SHP77 treated with DMSO at 0.1 percent for 48 hours (cell line): ENCODE measurements around the gene TMPRSS7.
"Not testable (repeated sequence)": the region's sequence is repeated elsewhere in the genome, so short reads cannot be mapped to it uniquely, and the experiment has no call there.

ENCODE experiments used
- DNase-seq: peaks from one replicate; lab custom pipeline; 2025; lab: John Stamatoyannopoulos, UW

TMPRSS7 gene

DNA sequence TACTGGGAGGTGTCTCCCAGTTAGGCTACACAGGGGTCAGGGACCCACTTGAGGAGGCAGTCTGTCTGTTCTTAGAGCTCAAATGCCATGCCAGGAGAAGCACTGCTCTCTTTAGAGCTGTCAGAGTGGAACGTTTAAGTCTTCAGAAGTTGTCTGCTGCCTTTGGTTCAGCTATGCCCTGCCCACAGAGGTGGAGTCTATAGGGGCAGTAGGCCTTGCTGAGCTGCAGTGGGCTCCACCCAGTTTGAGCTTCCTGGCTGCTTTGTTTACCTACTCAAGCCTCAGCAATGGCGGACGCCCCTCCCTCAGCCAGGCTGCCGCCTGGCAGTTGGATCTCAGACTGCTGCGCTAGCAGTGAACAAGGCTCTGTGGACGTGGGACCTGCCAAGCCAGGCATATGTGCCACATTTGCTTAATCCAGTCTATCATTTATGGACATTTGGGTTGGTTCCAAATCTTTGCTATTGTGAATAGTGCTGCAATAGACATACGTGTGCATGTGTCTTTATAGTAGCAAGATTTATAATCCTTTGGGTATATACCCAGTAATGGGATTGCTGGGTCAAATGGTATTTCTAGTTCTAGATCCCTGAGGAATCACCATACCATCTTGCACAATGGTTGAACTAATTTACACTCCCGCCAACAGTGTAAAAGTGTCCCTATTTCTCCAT lies 38.0 kb downstream of the TMPRSS7 start:
- DNase-seq: not testable (repeated sequence)

DNA sequence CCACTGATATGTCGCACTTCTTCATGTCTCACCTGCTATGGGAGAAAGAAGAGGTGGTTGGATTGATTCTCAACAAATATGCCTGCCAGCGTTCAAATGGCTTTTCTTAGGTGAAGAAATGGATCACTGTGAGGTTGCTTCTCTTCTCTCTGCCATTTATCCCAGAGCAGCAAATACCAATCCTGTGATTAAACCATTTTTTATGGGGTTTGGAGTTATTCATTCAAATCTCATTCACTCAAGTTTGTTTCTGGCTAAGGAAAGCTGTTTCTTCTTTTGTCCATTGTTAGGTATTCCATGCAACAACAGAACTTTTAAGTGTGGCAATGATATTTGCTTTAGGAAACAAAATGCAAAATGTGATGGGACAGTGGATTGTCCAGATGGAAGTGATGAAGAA lies 39.5 kb downstream of the TMPRSS7 start:
- DNase-seq: no peak

DNA sequence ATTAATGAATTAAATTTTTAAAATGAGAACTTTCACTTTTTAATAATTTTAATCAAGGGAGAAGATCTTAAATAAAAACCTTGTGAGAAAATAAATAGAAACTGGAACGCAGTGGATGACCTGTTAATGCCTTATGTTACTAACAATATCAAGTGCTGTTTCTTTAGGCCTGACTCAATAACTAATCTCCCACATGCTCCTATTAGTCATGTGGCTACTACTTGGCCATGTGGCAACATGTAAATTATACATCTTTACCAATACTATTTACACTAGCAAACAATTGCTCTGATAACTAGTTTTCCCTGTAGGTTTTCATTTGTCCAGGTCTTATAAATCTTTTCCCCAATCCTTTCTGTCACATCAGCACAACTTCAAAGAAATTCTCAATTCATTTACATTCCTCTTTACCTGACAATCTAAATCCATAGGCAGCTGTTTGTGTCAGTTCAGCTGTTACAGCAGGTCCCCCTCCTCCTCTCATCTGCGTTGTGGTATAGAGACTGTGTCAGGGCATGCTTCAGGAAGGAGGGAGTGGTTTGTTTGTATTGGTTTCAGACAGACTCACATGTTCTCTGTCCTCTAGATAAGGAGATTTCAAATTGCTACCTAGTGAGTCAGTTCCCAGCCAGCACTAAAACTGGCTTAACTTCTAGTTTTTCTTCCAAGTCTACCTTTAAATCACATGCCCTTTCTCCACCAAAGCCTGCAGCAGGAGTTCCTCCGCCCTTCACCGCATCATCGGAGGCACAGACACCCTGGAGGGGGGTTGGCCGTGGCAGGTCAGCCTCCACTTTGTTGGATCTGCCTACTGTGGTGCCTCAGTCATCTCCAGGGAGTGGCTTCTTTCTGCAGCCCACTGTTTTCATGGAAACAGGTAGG lies 40.3 kb downstream of the TMPRSS7 start:
- DNase-seq: peak; percentile 70

DNA sequence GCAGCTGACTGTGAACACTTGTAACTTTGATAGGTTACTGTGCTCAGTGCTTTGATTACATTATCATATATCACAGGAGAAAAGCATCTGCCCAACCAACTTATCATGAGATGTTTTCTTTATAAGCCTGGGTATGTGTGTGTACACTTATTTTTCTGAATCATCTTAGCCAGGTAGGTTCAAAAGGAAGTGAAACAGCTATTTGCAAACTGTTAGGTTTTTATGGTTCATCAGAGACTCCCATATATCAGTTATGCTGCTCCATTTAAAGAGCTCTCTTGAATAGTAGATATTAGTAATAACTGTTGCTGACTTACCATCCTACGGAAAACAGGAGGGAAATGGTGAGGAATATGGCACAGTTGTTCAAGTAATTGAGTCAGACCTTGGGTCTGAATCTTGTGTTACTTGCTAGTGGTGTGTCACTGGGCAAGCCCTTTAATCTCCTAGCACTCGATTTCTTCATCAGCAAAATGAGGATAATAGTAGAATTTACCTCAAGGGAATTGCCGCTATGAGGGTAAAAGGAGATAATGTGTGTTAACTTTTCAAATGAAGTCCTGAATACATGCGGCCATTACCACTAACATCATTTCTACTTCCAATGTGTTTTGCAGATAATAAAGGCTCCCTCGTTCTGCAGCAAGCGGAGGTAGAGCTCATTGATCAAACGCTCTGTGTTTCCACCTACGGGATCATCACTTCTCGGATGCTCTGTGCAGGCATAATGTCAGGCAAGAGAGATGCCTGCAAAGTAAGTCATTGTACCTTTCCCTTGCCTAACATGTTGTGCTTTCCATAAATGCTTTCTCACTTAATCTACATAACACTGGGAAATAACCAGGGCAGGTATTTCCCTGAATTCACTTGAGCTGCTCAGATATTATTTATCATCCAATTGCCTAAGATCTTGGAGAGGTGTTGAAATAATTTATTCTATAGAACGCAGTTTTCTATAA lies 43.9 kb downstream of the TMPRSS7 start:
- DNase-seq: no peak

DNA sequence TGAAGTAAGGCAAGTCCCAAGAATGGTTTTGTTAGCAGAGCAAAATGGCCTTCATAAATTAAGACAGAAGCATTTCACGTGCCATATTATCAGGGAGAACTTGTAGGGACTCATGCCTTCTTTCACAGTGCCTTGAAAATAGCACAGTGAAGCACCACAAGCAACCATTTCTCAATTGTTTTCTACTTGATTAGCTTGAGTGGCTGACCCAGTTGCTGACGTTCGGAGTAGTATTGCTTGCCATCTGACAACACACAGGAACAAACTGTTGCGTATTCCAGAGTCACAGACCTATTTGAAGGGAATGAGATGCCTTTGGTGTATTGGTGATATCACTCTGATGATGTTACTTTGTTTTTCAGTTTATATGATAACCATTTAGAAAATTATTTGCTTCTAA lies 48.7 kb downstream of the TMPRSS7 start:
- no peak for DNase-seq

DNA sequence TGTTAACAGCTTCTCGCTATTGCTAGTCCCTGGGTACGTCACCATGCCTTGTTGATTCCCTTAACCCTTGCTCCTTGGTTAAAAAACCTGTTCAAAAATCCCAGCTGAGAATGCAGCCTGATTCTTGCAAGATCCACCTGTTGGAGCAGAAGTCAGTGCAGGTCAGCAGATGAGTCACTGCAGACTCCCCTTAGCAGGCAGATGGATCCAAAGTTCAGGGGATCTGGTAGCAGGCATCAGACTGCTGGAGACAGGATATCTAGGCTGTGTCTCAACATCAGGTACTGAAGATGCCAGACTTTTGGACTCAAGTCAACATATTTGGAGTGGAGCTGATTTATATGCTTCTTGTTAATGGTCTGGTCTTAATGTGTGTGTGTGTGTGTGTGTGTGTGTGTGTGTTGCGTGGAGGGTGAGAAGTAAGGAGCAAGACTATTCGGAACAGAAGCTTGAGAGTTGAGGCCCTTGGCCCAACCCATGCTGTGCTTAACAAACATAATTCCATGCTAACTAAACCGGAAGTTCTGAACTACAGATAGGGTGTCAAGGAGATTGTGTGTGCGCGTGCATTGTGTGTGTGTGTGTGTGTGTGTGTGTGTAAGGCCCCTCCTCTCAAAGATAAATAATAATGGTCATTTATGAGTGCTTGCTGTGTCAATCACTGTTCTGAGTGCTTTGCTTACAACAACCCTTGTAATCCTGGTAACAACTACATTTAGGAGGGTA lies 50.6 kb downstream of the TMPRSS7 start:
- peak; percentile 29 for DNase-seq

DNA sequence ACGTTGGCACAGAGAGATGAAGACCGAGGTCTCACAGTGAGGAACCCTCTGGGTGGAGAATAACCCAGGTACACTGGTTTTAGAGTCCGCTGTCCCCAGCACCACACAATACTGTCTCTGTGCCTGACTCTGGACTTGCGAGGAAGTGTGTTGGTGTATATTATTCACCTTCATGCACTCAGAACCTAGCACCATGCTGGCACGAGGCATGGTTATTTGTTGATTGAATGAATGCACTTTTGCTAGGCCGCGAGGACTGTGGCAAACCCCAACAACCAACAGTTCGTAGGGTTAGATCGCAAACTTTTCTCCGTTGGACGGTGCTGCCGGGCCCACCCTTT lies 51.2 kb downstream of the TMPRSS7 start:
- DNase-seq: no peak

DNA sequence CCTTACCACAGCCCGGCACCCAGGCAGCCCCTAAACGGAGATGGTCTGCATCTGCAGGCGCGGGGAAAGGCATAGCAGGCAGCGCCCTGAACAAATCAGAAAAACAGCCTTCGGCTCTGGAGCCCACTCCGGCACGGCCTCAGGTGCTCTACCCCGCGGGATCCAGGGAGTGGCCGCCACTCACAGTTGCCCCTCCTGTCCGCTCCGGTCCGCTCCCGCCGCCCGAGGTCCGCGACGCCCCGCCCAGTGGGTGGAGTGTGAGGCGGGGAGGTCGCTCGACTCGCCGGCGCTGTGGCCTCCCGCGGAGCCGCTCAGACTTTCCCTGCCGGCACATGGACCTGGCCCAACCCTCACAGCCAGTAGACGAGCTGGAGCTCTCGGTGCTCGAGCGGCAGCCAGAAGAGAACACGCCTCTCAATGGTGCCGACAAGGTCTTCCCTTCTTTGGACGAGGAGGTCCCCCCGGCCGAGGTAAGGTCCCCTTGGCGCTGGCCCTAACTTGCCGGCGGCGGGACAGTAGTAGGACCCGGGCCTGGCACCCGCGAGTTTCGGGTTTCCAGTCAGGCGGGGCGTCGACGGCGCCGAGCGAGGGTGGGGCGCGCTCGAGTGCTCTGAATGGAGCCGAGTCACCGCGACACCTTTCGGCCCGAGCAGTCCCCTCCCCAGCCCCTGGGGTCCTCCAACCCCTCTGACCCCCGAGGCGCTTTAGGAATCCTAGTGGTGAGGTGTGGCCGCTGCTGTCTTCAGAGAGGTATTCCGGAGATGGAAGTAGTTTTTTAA lies 51.7 kb downstream of the TMPRSS7 start, which contains the start of gene C3orf52:
C3orf52 (plus strand) TSS at position 314 of the 779 bp plus-strand sequence; CDS start at position 333, 19 bp downstream.
- peak; percentile 75 for DNase-seq

DNA sequence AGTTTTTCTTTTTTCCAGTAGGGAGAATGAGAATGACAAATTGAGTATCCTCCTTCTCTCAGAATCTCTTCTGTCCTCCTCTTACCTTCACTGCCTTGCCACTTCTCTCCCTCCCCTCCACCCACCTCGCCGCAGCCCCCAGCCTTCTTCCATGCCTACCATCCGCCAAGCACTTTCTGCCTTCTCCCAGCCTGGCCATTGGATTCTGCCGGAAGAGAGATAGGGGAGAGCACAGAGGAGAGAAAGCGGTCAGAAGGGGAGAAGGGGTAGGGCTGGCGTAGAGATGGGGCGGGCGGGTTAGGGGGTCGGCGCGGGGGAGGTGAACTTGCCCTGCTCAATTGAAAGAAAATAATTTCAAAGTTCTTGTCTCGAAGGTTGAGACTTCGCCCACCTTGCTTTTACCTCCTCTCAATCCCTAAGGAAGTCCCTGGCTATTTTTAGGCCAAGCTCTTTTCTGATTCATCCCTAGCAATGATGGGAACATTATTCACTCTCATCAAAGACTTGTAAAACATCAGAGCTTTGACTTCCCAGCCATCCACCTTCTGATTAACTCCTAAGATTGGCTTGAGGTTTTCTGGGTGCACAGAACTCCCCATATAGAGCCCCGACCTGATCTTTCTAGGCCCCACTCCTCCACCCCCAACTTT lies 52.5 kb downstream of the TMPRSS7 start:
- DNase-seq: no peak

DNA sequence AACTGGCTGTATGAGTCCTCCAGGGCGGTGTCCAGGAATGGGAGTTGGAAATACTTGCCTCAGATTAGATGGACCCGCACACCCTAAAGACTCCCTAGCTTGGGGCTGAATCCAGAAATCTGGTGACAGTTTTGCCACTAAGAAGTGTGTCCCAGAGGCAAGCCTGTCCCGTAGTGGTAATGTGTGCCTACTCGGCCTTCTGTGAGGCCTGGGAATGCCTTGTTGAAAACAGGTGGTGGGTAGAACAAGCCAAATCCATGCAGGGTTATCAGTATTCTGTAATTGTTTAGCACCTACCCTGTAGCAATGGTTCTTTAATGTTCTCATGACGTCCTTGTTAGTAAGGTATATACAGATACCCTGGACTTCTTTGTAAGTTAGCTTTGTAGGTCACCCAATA lies 53.2 kb downstream of the TMPRSS7 start:
- no peak for DNase-seq

DNA sequence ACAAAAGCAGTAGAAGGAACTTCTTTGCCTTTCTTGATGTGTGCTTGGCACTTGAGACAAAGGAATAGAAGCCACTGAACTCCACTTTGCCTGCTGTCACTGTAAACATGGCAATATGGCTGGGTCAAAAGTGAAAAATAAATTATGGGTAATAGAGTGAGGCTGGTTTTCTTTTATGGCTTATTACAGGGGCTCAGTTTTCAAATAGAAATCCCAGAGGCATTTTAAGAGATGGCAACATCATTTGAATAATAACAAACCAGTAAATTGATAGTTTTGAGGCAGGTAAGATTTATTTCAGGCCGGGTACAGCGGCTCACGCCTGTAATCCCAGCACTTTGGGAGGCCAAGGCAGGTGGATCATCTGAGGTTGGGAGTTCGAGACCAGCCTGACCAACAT lies 54.4 kb downstream of the TMPRSS7 start:
- no peak for DNase-seq

DNA sequence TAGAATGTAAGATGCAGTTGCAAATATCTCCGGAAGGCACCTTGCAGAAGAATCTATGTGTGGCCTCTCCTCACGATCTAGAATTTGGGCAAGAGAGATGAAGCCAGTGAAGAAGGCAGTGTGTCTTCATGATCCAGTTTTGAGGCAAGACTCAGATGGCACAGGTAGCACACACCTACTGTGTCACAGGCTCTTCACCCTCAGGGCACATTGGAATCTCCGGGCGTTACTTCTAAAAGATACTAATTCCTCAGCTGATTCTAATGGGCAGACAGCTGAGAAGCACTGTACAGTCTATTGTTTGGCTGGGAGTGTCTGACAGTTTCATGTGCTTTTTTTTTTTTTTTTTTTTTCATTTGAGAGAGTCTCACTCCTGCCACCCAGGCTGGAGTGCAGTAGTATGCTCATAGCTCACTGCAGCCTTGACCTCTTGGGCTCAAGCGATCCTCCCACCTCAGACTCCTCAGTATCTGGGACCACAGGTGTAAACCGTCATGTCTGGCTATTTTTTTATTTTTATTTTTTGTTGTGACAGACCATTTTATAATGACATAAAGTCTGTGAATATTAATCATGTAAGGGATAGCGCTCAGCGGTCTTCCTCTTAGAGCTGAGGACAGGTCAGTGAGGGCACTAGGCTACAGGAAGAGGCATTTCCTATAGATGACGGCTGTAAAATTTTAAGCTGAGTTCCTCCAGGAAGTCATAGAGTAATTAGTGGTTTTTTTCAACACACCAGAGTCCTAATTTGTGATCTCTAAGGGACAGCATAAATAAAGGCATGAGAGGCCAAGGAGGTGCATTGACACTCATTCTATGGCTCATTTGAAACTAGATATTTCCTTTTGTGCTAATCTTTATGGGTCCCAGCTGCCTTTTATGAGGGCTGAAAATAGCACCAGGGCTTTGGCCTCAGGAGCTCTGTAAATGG lies 55.7 kb downstream of the TMPRSS7 start:
- peak; percentile 35 for DNase-seq

DNA sequence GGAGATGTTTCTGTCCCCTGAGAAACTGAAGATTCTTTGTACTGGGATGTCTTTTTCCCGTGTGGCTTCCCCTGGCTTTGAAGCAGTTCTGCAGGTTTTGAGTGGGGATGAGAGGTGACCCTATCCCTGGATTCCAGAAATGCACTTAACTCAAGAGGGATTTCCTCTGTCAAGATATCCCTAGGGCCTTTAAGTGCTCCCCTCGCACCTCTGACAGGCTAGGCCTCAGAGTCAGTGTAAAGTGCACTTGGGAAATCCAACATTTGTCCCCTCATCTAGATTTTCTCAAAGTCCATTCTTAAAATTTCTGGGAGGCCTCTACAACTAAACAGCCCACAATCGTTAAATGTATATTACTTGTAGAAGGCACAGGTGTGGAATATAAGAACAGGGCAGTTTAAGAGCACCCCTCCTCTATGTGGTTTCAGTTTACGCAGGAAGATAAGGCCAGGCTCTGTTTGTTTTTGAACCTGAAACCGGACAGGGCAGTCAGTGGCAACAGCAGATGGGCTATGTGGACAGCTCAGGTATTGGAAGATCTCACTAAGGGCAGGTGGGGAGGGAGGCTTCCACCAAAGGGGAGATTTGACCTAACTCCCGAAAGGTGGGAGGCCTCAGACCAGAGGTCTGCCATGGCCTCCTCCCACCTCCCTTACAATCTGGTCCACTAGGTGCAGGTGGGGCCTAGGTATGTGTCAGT lies 56.5 kb downstream of the TMPRSS7 start:
- no peak for DNase-seq

DNA sequence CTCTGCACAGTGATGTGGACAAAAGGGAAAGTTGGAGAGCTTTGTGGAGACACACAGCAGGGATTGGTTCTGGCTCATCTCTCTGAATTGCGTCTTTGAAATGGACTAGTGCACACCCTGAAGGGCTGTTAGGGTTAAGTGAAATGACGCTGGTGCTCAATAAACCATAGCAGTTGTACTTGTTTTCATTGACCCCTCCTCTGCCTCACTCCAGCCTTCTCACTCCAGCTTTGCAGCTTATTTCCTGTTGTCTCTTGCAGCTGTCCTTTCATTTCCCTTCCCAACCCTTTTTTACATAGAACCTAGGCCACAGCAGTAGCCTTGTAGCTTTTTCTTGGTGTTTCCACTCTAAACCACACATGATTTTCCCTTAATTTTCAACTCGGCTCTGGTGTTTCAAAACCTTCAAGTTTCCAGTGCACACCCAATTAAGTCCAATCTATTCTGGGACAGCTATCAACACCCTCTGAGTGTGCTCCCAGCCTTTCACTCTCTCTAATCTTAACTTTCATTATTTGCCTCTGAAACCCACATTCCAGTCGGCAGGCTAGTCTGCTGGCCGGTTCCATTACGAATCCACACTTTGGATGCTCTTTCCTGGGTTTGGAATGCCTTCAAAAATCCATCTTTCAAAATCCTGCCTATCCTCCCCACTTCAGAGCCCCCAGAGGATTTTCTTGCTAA lies 58.1 kb downstream of the TMPRSS7 start:
- DNase-seq: peak; percentile 9

DNA sequence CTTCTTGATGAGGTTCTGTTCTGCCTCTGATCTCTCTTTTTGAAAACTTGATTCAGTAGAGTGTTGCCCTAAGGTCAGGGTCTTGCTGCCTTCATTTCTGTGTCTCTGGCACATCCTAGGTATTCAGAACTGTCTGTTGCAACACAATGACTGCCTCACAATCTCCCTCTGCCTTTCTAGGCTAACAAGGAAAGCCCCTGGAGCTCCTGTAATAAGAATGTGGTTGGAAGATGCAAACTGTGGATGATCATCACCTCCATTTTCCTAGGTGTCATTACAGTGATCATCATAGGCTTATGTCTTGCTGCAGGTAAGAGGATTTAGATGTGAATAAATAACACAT lies 58.6 kb downstream of the TMPRSS7 start:
- no peak for DNase-seq

DNA sequence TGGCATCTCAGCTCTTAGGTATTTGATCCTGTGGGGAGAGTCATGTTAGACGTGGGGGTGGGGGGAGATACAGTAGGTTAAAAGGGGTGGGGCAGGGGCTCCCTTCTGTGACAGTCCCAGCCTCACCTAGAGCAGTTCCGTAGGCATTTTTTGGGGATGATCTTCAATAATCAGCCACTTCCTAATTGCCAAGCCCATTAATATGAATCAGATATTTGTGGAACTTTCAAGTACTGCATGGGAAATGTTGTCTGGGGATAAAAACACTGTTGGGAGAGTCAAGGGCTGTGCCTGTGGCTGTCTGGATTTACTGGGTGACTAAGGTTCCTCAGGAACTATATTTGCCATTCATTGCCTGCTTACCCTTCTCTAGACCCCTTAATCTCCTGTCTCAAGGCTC lies 61.2 kb downstream of the TMPRSS7 start:
- DNase-seq: no peak

DNA sequence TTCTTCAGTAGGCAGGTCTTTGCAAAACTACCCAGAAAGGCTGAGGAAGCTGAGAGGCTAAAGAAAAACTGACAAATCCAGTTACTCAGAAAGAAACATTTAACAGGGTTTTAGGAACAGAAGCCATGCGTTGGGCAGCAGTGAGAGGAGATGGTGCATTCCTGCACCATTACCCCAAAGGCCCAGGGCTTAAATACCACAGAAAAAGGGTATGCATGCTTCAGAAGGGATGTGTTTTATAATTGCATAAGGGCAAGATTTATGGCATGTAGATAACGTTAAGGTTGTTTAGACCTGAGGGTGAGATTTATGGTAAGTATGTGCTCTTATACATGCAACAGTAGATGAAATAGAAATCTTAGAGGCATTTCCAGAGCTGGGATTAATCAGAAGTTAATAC lies 61.6 kb downstream of the TMPRSS7 start:
- no peak for DNase-seq

DNA sequence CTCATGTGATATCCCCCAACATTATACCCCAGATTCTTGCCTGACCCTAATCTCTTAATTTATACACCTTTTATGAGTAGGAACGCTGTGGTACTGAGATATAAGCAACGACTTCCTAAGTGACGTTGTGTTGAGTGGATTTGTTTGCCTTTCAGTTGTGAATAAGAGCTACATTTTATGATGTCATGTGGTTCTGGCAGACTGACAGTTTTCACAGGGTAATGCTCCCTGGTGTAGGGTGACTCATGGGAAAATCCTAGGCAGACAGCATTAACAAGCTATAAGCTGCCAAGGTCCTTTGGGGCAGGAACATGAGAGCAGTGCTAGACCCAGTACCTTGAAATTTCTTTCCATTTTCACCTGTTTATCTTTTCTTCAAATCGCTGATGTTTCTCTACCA lies 62.8 kb downstream of the TMPRSS7 start:
- DNase-seq: peak; percentile 87
